HG03025 (cell line): ENCODE measurements around the gene ELAPOR1.

ENCODE experiments used
- ATAC-seq: cut with Tn5 transposase; IDR thresholded peaks from one replicate; pipeline ENCODE4 v1.9.1; 2021; ENCODE audit warnings: mild to moderate bottlenecking, moderate library complexity; ENCODE audit not compliant: unreplicated experiment, low FRiP score

ELAPOR1 gene

GRCh38 chr1:109113590-109114341, at the start of gene ELAPOR1:
Gene ELAPOR1, plus strand, starts transcription at chr1:109114115. Its CDS starts 69 bp downstream, at chr1:109114184.
- no peak for ATAC-seq

GRCh38 chr1:109065137-109065536, 48.8 kb upstream of the ELAPOR1 start:
- no peak for ATAC-seq

GRCh38 chr1:109067883-109068282, 46.0 kb upstream of the ELAPOR1 start:
- no peak for ATAC-seq

GRCh38 chr1:109069294-109069693, 44.6 kb upstream of the ELAPOR1 start:
- no peak for ATAC-seq

GRCh38 chr1:109075531-109076490, 38.1 kb upstream of the ELAPOR1 start, which contains the start of gene TAF13:
Gene TAF13, minus strand, starts transcription at chr1:109076003. Its CDS starts 56 bp downstream, at chr1:109075947.
- peak; percentile 98 for ATAC-seq

- ATAC-seq = no peak
These were observed 35.6 kb upstream of the ELAPOR1 start for GRCh38 chr1:109078317-109078716.

- no peak for ATAC-seq
These were observed 34.7 kb upstream of the ELAPOR1 start for GRCh38 chr1:109079240-109079622.

GRCh38 chr1:109080441-109081082, 33.4 kb upstream of the ELAPOR1 start:
- no peak for ATAC-seq

- no peak for ATAC-seq
These were observed 30.4 kb upstream of the ELAPOR1 start for GRCh38 chr1:109083501-109083900.

GRCh38 chr1:109083923-109084322, 30.0 kb upstream of the ELAPOR1 start:
- no peak for ATAC-seq

GRCh38 chr1:109084563-109085517, 29.1 kb upstream of the ELAPOR1 start:
- no peak for ATAC-seq

- ATAC-seq = no peak
These were observed 24.5 kb upstream of the ELAPOR1 start for GRCh38 chr1:109089242-109090015.

GRCh38 chr1:109090196-109091077, 23.5 kb upstream of the ELAPOR1 start, which contains the start of gene TMEM167B:
Gene TMEM167B, plus strand, starts transcription at chr1:109090764. Its CDS starts 109 bp downstream, at chr1:109090873.
- peak; percentile 88 for ATAC-seq

GRCh38 chr1:109091078-109091838, 22.7 kb upstream of the ELAPOR1 start:
- peak; percentile 50 for ATAC-seq

GRCh38 chr1:109091839-109092193, 22.1 kb upstream of the ELAPOR1 start:
- no peak for ATAC-seq

GRCh38 chr1:109094377-109094803, 19.5 kb upstream of the ELAPOR1 start:
- ATAC-seq = no peak

- ATAC-seq = no peak
These were observed 19.0 kb upstream of the ELAPOR1 start for GRCh38 chr1:109094871-109095270.
